T-cell (primary cell): ENCODE data around the gene ABCF1. TPM values are rescaled to one million over a fixed set of nuclear protein-coding genes. Genes with fewer than 3 reads are reported as not detected.

Experiments used
- ATAC-seq, 4 experiments: fragments of 200-7000 bp in 3 of 4; fragments of 150-1000 bp in 1 of 4; cut with Tn5 transposase; replicated peaks in 1 of 4; 1 replicate in 3 of 4; 2 replicates in 1 of 4; pipeline ENCODE4 v1.10.0; 2021; ENCODE audit warnings: moderate library complexity in 3 of 4, mild to moderate bottlenecking in 2 of 4, moderate number of reproducible peaks in 1 of 4
- CTCF ChIA-PET, 2 donors: fragments of 300-600 bp; sonication (Branson Sonifier 250); formaldehyde crosslinking; loops; one replicate each; lab custom pipeline; 2022; ENCODE audit warnings: antibody characterized with exemption in 2 of 2; lab: Charles Lee
- POLR2A ChIA-PET, 2 donors: fragments of 300-600 bp; sonication (Branson Sonifier 250); formaldehyde crosslinking; loops; one replicate each; lab custom pipeline; 2022; ENCODE audit warnings: antibody characterized with exemption in 2 of 2; lab: Charles Lee
- DNase-seq, 35 experiments: peaks; one replicate each; pipeline versions ENCODE4 v3.0.0 to v3.0.0-alpha.2; 2013 to 2023
- H3K27ac ChIP-seq: one replicate; pipeline ENCODE4 v1.5.1; 2013; ENCODE audit warnings: low read length
- H3K27me3 ChIP-seq, 2 experiments: replicated peaks in 1 of 2; 1 replicate in 1 of 2; 2 replicates in 1 of 2; pipeline versions ENCODE4 v1.6.1 to v1.7.0; 2013; ENCODE audit warnings: low read length in 1 of 2, mixed read lengths in 1 of 2; ENCODE audit not compliant: control insufficient read depth in 2 of 2, insufficient read depth in 2 of 2; ENCODE audit errors: extremely low read depth in 1 of 2
- H3K36me3 ChIP-seq, 2 donors: 1 replicate in 1 of 2; 2 replicates in 1 of 2; pipeline versions ENCODE4 v1.6.1 to v1.7.0; 2013; ENCODE audit warnings: low read length in 1 of 2; ENCODE audit not compliant: control insufficient read depth in 2 of 2, insufficient read depth in 1 of 2; ENCODE audit errors: extremely low read depth in 1 of 2
- H3K4me1 ChIP-seq, 2 experiments: 1 replicate in 1 of 2; 2 replicates in 1 of 2; pipeline versions ENCODE4 v1.6.1 to v1.7.0; 2013; ENCODE audit warnings: low read length in 2 of 2, mixed read lengths in 1 of 2; ENCODE audit not compliant: insufficient read depth in 2 of 2, control insufficient read depth in 1 of 2; ENCODE audit errors: extremely low read depth in 1 of 2
- H3K4me3 ChIP-seq, 2 donors: 1 replicate in 1 of 2; 2 replicates in 1 of 2; pipeline versions ENCODE4 v1.5.1 to v1.7.0; 2013; ENCODE audit warnings: mild to moderate bottlenecking in 2 of 2, low read length in 1 of 2, moderate library complexity in 1 of 2; ENCODE audit not compliant: control insufficient read depth in 1 of 2; ENCODE audit errors: extremely low read depth in 1 of 2
- H3K9me3 ChIP-seq: 2 replicates; pipeline ENCODE4 v1.7.0; 2013
- H3K27ac Mint-ChIP-seq, 2 donors: one replicate each; pipeline ENCODE4 v1.8.0; 2020 to 2021; ENCODE audit warnings: mild to moderate bottlenecking in 2 of 2, mixed read lengths in 2 of 2
- H3K27me3 Mint-ChIP-seq, 2 donors: one replicate each; pipeline ENCODE4 v1.8.0; 2021 to 2022; ENCODE audit warnings: mixed read lengths in 2 of 2
- H3K36me3 Mint-ChIP-seq: one replicate; pipeline ENCODE4 v1.8.0; 2021; ENCODE audit warnings: mixed read lengths
- H3K4me1 Mint-ChIP-seq, 3 donors: one replicate each; pipeline ENCODE4 v1.8.0; 2020 to 2022; ENCODE audit warnings: mixed read lengths in 3 of 3, mild to moderate bottlenecking in 1 of 3
- H3K4me3 Mint-ChIP-seq, 3 donors: one replicate each; pipeline ENCODE4 v1.8.0; 2020 to 2022; ENCODE audit warnings: mild to moderate bottlenecking in 3 of 3, mixed read lengths in 3 of 3, moderate library complexity in 3 of 3
- H3K9me3 Mint-ChIP-seq, 3 donors: one replicate each; pipeline ENCODE4 v1.8.0; 2020 to 2022; ENCODE audit warnings: mixed read lengths in 3 of 3
- WGBS: methylation state at CpG from one replicate; pipeline ENCODE4 v1.1.5; 2013; ENCODE audit warnings: missing lambda C conversion rate; ENCODE audit not compliant: insufficient coverage; 5-methylcytosine and 5-hydroxymethylcytosine counted together
- total RNA-seq, 35 experiments: library from RNA in 6 of 35; stranded (reverse) in 6 of 35; fragments of 120-200 nt in 1 of 35; gene quantifications; one replicate each; pipeline versions ENCODE4 v1.2.1 to v1.2.4 and lab custom pipeline; 2013 to 2026

ABCF1 gene
- total RNA-seq, 5 donors from 2014 or later (not counting 1 experiment from before 2014, with no cell fraction given) = 61.1 to 89.9 (median 73.8) TPM

DNA sequence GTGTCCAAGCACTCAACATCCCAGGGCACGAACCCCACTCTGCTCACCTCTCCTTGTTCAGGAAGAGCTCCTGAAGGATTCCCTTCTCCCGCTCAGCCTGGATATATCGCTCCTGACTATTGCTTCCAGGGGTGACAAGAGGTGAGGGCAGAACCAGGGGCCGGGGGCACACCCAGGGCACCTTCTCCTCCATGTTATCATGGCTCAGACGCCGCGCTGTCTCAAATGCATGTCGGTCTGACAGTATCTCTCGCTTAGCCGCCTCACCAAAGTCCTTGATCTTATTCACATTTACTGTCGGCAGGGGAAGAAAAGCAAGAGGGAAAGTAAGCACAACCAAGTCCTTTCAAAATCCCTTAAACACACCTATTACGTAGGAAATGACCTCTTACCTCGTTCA is 32.7 kb downstream of the ABCF1 start:
- Mint-ChIP-seq H3K27ac (peak overlapping the region in 1 of 2 donors; percentile 39), H3K27me3 (no peaks in the 10 kb centered on the region), H3K4me1 (peaks cover 22 to 52% (median 37%) of the 10 kb centered on the region in 3 donors), H3K4me3 (no peak overlapping the region), H3K9me3 (no peaks in the 10 kb centered on the region), H3K36me3 (peaks cover 60% of the 10 kb centered on the region)
- Histone ChIP-seq H3K27me3 (no peaks in the 10 kb centered on the region), H3K27ac (no peak overlapping the region), H3K9me3 (no peaks in the 10 kb centered on the region), H3K4me3 (no peak overlapping the region), H3K4me1 (peaks cover 6 to 33% of the 10 kb centered on the region in 2 experiments), H3K36me3 (peaks cover 49 to 87% of the 10 kb centered on the region in 2 donors)
- DNase-seq (no peak), ATAC-seq (no peak)
- POLR2A ChIA-PET = no interaction called here
- 100% methylated on average over 13 of the region's 13 CpGs for WGBS
- CTCF ChIA-PET = no interaction called here

DNA sequence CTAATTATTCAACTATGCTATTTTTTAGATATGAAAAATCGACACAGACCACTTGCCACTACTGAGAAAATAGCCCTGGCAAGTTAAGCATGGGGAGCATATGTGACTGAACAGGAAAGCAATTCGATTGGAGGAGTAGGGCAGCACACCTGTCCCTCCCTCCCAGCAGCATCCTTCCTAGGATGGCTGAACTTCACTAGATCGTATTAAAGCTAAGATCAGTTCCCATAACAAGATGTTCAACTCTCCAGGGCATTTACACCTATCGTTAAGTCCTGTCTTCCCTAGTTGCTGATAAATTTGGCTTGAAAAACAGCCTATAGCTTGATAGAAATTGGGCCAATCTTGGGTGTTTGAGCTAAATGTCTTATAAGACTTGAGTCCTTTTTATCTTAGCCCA is 38.8 kb downstream of the ABCF1 start:
- Mint-ChIP-seq H3K4me1 (peaks cover 66 to 83% (median 78%) of the 10 kb centered on the region in 3 donors), H3K27me3 (no peaks in the 10 kb centered on the region), H3K27ac (peak overlapping the region; percentile 80 to 91), H3K4me3 (no peak overlapping the region), H3K9me3 (no peaks in the 10 kb centered on the region), H3K36me3 (peaks cover 43% of the 10 kb centered on the region)
- H3K4me3 ChIP-seq = no peak overlapping the region
- peak overlapping the region; percentile 30 for H3K27ac ChIP-seq
- no peaks in the 10 kb centered on the region for H3K27me3 ChIP-seq
- H3K9me3 ChIP-seq = no peaks in the 10 kb centered on the region
- DNase-seq = no peak
- no peak for ATAC-seq
- POLR2A ChIA-PET = interaction anchor here (0.5 to 0.9 kb wide), 4 partner anchors 14 to 55 kb away, joined by 3 to 6 read pairs (median 4); no protein-coding TSS in a partner anchor
- peaks cover 36 to 50% of the 10 kb centered on the region in 2 experiments for H3K4me1 ChIP-seq
- CTCF ChIA-PET = interaction anchor here in 1 of 2 donors (0.5 to 1.4 kb wide), 2 partner anchors 13 to 128 kb away, joined by 3 read pairs; no protein-coding TSS in a partner anchor
- peaks cover 20 to 51% of the 10 kb centered on the region in 2 donors for H3K36me3 ChIP-seq
- WGBS = no CpG with 5 or more reads among the region's 4 CpGs

DNA sequence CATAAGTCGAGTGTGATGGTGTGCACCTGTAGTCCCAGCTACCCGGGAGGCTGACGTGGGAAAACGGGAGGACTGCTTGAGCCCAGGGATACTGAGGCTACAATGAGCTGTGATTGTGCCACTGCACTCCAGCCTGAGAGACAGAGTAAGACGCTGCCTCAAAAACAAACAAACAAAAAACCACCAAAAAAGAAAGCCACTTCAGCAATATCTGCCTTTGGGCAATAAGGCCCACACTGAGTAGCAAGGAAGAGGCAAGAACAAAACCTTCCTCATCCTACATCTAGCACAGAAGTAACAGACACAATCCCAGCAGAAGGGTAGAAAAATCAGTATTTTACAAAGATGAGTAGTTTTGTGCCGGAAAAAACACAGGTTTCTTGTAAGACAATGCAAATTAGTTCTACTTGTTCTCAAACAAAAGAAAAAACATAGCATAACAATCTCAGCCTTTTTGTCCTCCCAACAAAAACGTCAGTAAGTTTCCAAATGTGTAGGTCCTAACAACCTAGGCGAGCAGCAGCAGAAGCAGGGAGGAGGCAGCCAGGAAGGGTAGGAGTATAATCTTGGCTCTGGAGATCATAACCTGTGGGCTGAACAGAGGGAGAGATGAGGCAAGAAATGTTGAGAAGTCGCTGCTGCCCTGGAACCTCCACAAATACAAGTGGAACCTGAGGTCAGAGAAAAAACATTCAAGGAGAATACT is 40.1 kb downstream of the ABCF1 start:
- ChIA-PET POLR2A (interaction anchor here in 1 of 2 donors (0.5 kb wide), 1 partner anchor 12 kb away, joined by 5 read pairs; no protein-coding TSS in a partner anchor), CTCF (interaction anchor here in 1 of 2 donors (0.6 to 4.2 kb wide), 3 partner anchors 14 to 69 kb away, joined by 3 to 23 read pairs (median 3); no protein-coding TSS in a partner anchor)
- H3K4me1 Mint-ChIP-seq = peaks cover 63 to 75% (median 72%) of the 10 kb centered on the region in 3 donors
- peak overlapping the region; percentile 30 for H3K27ac ChIP-seq
- H3K4me3 Mint-ChIP-seq = no peak overlapping the region
- peaks cover 13 to 45% of the 10 kb centered on the region in 2 donors for H3K36me3 ChIP-seq
- 91% methylated on average over 3 of the region's 9 CpGs for WGBS
- H3K4me3 ChIP-seq = no peak overlapping the region
- peaks cover 46% of the 10 kb centered on the region for H3K36me3 Mint-ChIP-seq
- H3K9me3 Mint-ChIP-seq = no peaks in the 10 kb centered on the region
- ATAC-seq (no peak), DNase-seq (no peak)
- no peaks in the 10 kb centered on the region for H3K27me3 Mint-ChIP-seq
- H3K4me1 ChIP-seq = peaks cover 36 to 49% of the 10 kb centered on the region in 2 experiments
- peak overlapping the region; percentile 80 to 91 for H3K27ac Mint-ChIP-seq
- H3K9me3 ChIP-seq = no peaks in the 10 kb centered on the region
- H3K27me3 ChIP-seq = no peaks in the 10 kb centered on the region

DNA sequence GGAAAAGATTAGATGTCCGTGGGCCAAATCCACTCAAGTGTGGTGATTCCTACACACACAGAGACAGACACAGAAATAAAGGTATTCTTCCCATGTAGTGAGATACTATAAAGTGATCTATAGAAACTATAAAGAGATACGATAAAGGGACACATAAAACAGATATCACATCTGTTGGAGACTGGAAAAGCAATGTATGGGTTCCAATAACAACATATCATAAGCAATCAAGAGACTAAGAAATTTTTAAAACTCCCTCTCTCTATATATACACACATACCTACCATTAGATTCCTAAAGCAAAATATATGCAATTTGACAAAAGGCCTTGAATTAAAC is 40.6 kb downstream of the ABCF1 start:
- H3K4me3 Mint-ChIP-seq = no peak overlapping the region
- peaks cover 46% of the 10 kb centered on the region for H3K36me3 Mint-ChIP-seq
- H3K27ac Mint-ChIP-seq = peak overlapping the region; percentile 80 to 91
- WGBS = no CpG with 5 or more reads among the region's 2 CpGs
- Histone ChIP-seq H3K4me1 (peaks cover 36 to 45% of the 10 kb centered on the region in 2 experiments), H3K27me3 (no peaks in the 10 kb centered on the region), H3K27ac (peak overlapping the region; percentile 30), H3K9me3 (no peaks in the 10 kb centered on the region), H3K36me3 (peaks cover 9 to 45% of the 10 kb centered on the region in 2 donors), H3K4me3 (no peak overlapping the region)
- H3K27me3 Mint-ChIP-seq = no peaks in the 10 kb centered on the region
- no peak for DNase-seq
- POLR2A ChIA-PET = no interaction called here
- CTCF ChIA-PET = interaction anchor here in 1 of 2 donors (1.1 to 4.2 kb wide), 2 partner anchors 70 to 148 kb away, joined by 3 to 23 read pairs; no protein-coding TSS in a partner anchor
- H3K4me1 Mint-ChIP-seq = peaks cover 61 to 70% (median 67%) of the 10 kb centered on the region in 3 donors
- no peak for ATAC-seq
- H3K9me3 Mint-ChIP-seq = no peaks in the 10 kb centered on the region

DNA sequence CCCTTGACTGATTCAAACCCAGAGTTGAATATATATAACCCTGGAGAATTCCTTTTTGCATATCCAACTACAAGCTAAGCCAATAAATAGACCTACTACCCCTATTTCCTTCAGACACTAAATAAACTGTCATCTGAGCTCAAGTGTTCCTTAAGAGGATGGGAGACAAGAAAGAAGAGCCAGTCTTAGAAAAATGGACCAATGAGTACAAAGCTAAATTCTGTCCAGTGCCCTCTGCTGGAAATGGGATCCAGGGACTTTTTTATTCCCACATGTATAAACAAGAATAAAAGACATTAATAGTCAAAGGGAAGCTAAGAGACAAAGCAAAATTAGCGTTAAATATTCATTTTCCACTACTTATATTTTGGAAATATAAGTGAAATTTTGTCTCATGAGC is 41.0 kb downstream of the ABCF1 start:
- Histone ChIP-seq H3K4me1 (peaks cover 36 to 45% of the 10 kb centered on the region in 2 experiments), H3K4me3 (no peak overlapping the region), H3K27ac (peak overlapping the region; percentile 30), H3K27me3 (no peaks in the 10 kb centered on the region), H3K36me3 (peaks cover 9 to 43% of the 10 kb centered on the region in 2 donors), H3K9me3 (no peaks in the 10 kb centered on the region)
- peaks cover 49% of the 10 kb centered on the region for H3K36me3 Mint-ChIP-seq
- no CpG with 5 or more reads among the region's 1 CpG for WGBS
- no peak for ATAC-seq
- DNase-seq = no peak
- peaks cover 0 to 2% of the 10 kb centered on the region in 2 donors for H3K27me3 Mint-ChIP-seq
- no peaks in the 10 kb centered on the region for H3K9me3 Mint-ChIP-seq
- H3K27ac Mint-ChIP-seq = peak overlapping the region; percentile 80 to 91
- POLR2A ChIA-PET = interaction anchor here (0.5 to 1.3 kb wide), 5 partner anchors 29 to 119 kb away, joined by 3 to 4 read pairs (median 3); no protein-coding TSS in a partner anchor
- peaks cover 61 to 71% (median 67%) of the 10 kb centered on the region in 3 donors for H3K4me1 Mint-ChIP-seq
- H3K4me3 Mint-ChIP-seq = no peak overlapping the region
- CTCF ChIA-PET = interaction anchor here (0.5 to 4.2 kb wide), 7 partner anchors 10 to 1039 kb away, joined by 3 to 23 read pairs (median 3); no protein-coding TSS in a partner anchor

DNA sequence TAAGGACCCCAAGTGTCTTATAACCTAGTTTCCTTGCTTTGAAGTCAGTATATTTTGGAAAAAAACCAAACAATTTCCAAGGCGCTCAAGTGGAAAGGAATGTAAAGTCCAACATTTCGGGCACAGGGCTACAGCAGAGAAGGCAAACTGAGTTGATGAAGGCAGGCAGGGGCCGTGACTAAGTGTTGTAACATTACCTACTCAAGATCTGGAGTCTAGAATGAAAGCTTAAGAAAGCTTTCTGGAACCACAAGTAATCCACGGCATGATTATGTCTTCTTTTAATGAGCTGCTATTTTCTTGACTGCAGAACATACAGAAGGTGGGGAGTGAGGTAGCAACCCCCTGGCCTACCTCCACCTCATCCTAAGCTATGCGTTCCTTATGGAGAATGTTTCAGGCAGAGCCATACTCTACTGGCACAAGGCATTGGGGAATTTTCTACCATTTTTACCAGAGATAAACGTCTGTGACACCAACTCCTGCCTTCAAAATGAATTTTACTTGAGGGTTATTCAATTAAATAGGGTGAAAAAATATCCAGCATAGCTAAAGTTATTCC is 41.5 kb downstream of the ABCF1 start:
- no peak for DNase-seq
- ChIA-PET CTCF (interaction anchor here (0.5 to 4.2 kb wide), 10 partner anchors 8 to 1038 kb away, joined by 3 to 23 read pairs (median 3); no protein-coding TSS in a partner anchor), POLR2A (interaction anchor here (0.5 to 3.1 kb wide), 11 partner anchors 8 to 1560 kb away, joined by 3 to 12 read pairs (median 3); no protein-coding TSS in a partner anchor)
- Mint-ChIP-seq H3K36me3 (peaks cover 44% of the 10 kb centered on the region), H3K9me3 (no peaks in the 10 kb centered on the region), H3K27me3 (peaks cover 0 to 2% of the 10 kb centered on the region in 2 donors), H3K4me3 (peak overlapping the region in 1 of 3 donors; percentile 93), H3K4me1 (peaks cover 61 to 67% (median 62%) of the 10 kb centered on the region in 3 donors), H3K27ac (peak overlapping the region; percentile 100)
- Histone ChIP-seq H3K36me3 (peaks cover 6 to 37% of the 10 kb centered on the region in 2 donors), H3K4me3 (no peak overlapping the region), H3K4me1 (peaks cover 36 to 45% of the 10 kb centered on the region in 2 experiments), H3K27ac (peak overlapping the region; percentile 100), H3K27me3 (no peaks in the 10 kb centered on the region), H3K9me3 (no peaks in the 10 kb centered on the region)
- WGBS = 100% methylated on average over 1 of the region's 6 CpGs
- ATAC-seq = no peak
